ENCODE data around the gene KDELR1.
A peak's percentile ranks its signal among the peaks of the same experiment; 100 is the strongest.
"Not testable (repeated sequence)": the region's sequence is repeated elsewhere in the genome, so short reads cannot be mapped to it uniquely, and the experiment has no call there.

KDELR1 gene

GRCh38 chr19:48392006-48392344 lies 624 bp upstream of the KDELR1 start:
- peaks cover 11 to 17% of the 10 kb centered on the region in 2 donors for H3K36me3 ChIP-seq (ENCODE audit: control insufficient read depth in 2 of 2, insufficient read depth in 2 of 2, low read length in 2 of 2)
- not testable (repeated sequence) for H3K27ac ChIP-seq (ENCODE audit: low read depth in 2 of 2, low read length in 2 of 2); H3K9ac ChIP-seq (ENCODE audit: low read depth in 1 of 2, low read length in 2 of 2); H3K9me3 ChIP-seq (ENCODE audit: control insufficient read depth in 2 of 2, low read length in 2 of 2); H3K4me1 ChIP-seq (ENCODE audit: control insufficient read depth in 2 of 2, insufficient read depth in 2 of 2, low read length in 2 of 2); H3K4me3 ChIP-seq (ENCODE audit: low read length in 2 of 2)
- peaks cover 24 to 40% of the 10 kb centered on the region in 2 donors for H3K27me3 ChIP-seq (ENCODE audit: control insufficient read depth in 2 of 2, insufficient read depth in 2 of 2, low read length in 2 of 2)

- H3K9me3 ChIP-seq (ENCODE audit: control insufficient read depth in 2 of 2, low read length in 2 of 2): no peaks in the 10 kb centered on the region
- H3K4me1 ChIP-seq (ENCODE audit: control insufficient read depth in 2 of 2, insufficient read depth in 2 of 2, low read length in 2 of 2): peaks cover 3 to 7% of the 10 kb centered on the region in 2 donors
- H3K9ac ChIP-seq (ENCODE audit: low read depth in 1 of 2, low read length in 2 of 2): peak overlapping the region; percentile 91 to 99
- peaks cover 14 to 25% of the 10 kb centered on the region in 2 donors for H3K27me3 ChIP-seq (ENCODE audit: control insufficient read depth in 2 of 2, insufficient read depth in 2 of 2, low read length in 2 of 2)
- H3K36me3 ChIP-seq (ENCODE audit: control insufficient read depth in 2 of 2, insufficient read depth in 2 of 2, low read length in 2 of 2): peaks cover 16 to 26% of the 10 kb centered on the region in 2 donors
- H3K27ac ChIP-seq (ENCODE audit: low read depth in 2 of 2, low read length in 2 of 2): peak overlapping the region; percentile 90 to 92
- peak overlapping the region; percentile 93 to 96 for H3K4me3 ChIP-seq (ENCODE audit: low read length in 2 of 2)
Measured at GRCh38 chr19:48390188-48391099, 907 bp downstream of the KDELR1 start.

- H3K27me3 ChIP-seq (ENCODE audit: control insufficient read depth in 2 of 2, insufficient read depth in 2 of 2, low read length in 2 of 2): no peaks in the 10 kb centered on the region
- no peak overlapping the region for H3K27ac ChIP-seq (ENCODE audit: low read depth in 2 of 2, low read length in 2 of 2)
- no peak overlapping the region for H3K4me3 ChIP-seq (ENCODE audit: low read length in 2 of 2)
- H3K36me3 ChIP-seq (ENCODE audit: control insufficient read depth in 2 of 2, insufficient read depth in 2 of 2, low read length in 2 of 2): peaks cover 41 to 52% of the 10 kb centered on the region in 2 donors
- H3K9me3 ChIP-seq (ENCODE audit: control insufficient read depth in 2 of 2, low read length in 2 of 2): no peaks in the 10 kb centered on the region
- no peak overlapping the region for H3K9ac ChIP-seq (ENCODE audit: low read depth in 1 of 2, low read length in 2 of 2)
- peaks cover 0 to 3% of the 10 kb centered on the region in 2 donors for H3K4me1 ChIP-seq (ENCODE audit: control insufficient read depth in 2 of 2, insufficient read depth in 2 of 2, low read length in 2 of 2)
Measured at GRCh38 chr19:48386981-48387380, 4.4 kb downstream of the KDELR1 start.

DNA sequence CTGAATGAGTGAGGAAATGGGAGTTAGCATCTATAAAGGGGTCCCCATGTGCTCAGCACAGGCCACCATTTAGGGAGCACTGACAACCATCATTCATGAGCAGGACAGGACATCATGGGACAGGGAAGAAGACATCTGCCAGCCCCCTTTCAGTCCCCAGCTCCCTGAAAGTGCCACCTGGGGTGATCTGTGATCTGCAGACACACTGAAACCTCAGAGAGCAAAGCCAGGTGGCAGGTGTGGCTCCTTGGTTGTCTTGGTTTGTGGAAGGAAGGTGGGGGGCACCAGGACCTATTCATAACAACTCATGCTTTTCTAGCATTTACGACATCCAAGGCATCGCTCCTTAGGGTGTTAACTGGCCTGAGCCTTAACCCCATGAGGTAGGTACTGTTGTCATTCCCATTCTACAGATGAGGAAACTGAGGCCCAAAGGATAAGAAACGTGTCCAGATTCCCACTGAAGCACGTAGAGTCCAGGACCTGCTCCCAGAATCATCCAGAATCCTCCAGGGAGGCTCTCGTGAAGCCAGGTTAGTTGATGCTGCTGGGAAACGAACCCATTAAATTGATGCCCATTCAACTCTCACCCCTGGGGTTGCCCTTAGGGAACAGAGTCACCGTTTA lies 5.8 kb downstream of the KDELR1 start:
- no peak overlapping the region for H3K9ac ChIP-seq (ENCODE audit: low read depth in 1 of 2, low read length in 2 of 2)
- H3K9me3 ChIP-seq (ENCODE audit: control insufficient read depth in 2 of 2, low read length in 2 of 2): no peaks in the 10 kb centered on the region
- peak overlapping the region in 1 of 2 donors; percentile 1 for H3K27ac ChIP-seq (ENCODE audit: low read depth in 2 of 2, low read length in 2 of 2)
- no peak overlapping the region for H3K4me3 ChIP-seq (ENCODE audit: low read length in 2 of 2)
- peaks cover 41 to 58% of the 10 kb centered on the region in 2 donors for H3K36me3 ChIP-seq (ENCODE audit: control insufficient read depth in 2 of 2, insufficient read depth in 2 of 2, low read length in 2 of 2)
- H3K27me3 ChIP-seq (ENCODE audit: control insufficient read depth in 2 of 2, insufficient read depth in 2 of 2, low read length in 2 of 2): no peaks in the 10 kb centered on the region
- H3K4me1 ChIP-seq (ENCODE audit: control insufficient read depth in 2 of 2, insufficient read depth in 2 of 2, low read length in 2 of 2): peaks cover 0 to 3% of the 10 kb centered on the region in 2 donors

GRCh38 chr19:48382286-48382685 lies 9.1 kb downstream of the KDELR1 start:
- Histone ChIP-seq H3K9ac (ENCODE audit: low read depth in 1 of 2, low read length in 2 of 2) (no peak overlapping the region), H3K36me3 (ENCODE audit: control insufficient read depth in 2 of 2, insufficient read depth in 2 of 2, low read length in 2 of 2) (peaks cover 30 to 44% of the 10 kb centered on the region in 2 donors), H3K27ac (ENCODE audit: low read depth in 2 of 2, low read length in 2 of 2) (no peak overlapping the region), H3K4me1 (ENCODE audit: control insufficient read depth in 2 of 2, insufficient read depth in 2 of 2, low read length in 2 of 2) (peaks cover 0 to 7% of the 10 kb centered on the region in 2 donors), H3K4me3 (ENCODE audit: low read length in 2 of 2) (no peak overlapping the region), H3K27me3 (ENCODE audit: control insufficient read depth in 2 of 2, insufficient read depth in 2 of 2, low read length in 2 of 2) (no peaks in the 10 kb centered on the region), H3K9me3 (ENCODE audit: control insufficient read depth in 2 of 2, low read length in 2 of 2) (no peaks in the 10 kb centered on the region)

- peaks cover 0 to 7% of the 10 kb centered on the region in 2 donors for H3K4me1 ChIP-seq (ENCODE audit: control insufficient read depth in 2 of 2, insufficient read depth in 2 of 2, low read length in 2 of 2)
- H3K4me3 ChIP-seq (ENCODE audit: low read length in 2 of 2): no peak overlapping the region
- no peaks in the 10 kb centered on the region for H3K9me3 ChIP-seq (ENCODE audit: control insufficient read depth in 2 of 2, low read length in 2 of 2)
- H3K36me3 ChIP-seq (ENCODE audit: control insufficient read depth in 2 of 2, insufficient read depth in 2 of 2, low read length in 2 of 2): peaks cover 30 to 38% of the 10 kb centered on the region in 2 donors
- H3K9ac ChIP-seq (ENCODE audit: low read depth in 1 of 2, low read length in 2 of 2): no peak overlapping the region
- H3K27me3 ChIP-seq (ENCODE audit: control insufficient read depth in 2 of 2, insufficient read depth in 2 of 2, low read length in 2 of 2): no peaks in the 10 kb centered on the region
- no peak overlapping the region for H3K27ac ChIP-seq (ENCODE audit: low read depth in 2 of 2, low read length in 2 of 2)
Measured at GRCh38 chr19:48381178-48381950, 10.0 kb downstream of the KDELR1 start.

DNA sequence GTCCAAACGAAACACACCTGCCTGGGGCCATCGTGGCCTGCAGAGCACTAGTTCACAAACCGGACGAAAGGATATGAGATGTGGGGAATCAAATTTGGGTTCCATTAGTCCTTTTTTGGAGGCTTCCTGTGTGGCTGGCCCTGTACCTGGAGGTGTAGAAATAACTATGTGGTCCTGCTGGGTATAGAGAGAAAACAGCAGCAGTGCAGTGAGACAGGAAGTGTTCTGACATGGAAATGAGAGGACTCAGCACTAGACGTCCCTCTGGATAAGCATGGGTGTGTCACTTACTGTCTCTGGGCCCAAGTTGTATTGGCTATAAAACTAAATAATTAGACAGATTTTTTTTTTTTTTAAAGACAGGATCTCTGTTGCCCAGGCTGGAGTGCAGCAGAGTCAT lies 12.3 kb downstream of the KDELR1 start:
- Histone ChIP-seq H3K27me3 (ENCODE audit: control insufficient read depth in 2 of 2, insufficient read depth in 2 of 2, low read length in 2 of 2) (no peaks in the 10 kb centered on the region), H3K9me3 (ENCODE audit: control insufficient read depth in 2 of 2, low read length in 2 of 2) (no peaks in the 10 kb centered on the region), H3K9ac (ENCODE audit: low read depth in 1 of 2, low read length in 2 of 2) (peak overlapping the region in 1 of 2 donors; percentile 13), H3K27ac (ENCODE audit: low read depth in 2 of 2, low read length in 2 of 2) (peak overlapping the region; percentile 41 to 44), H3K36me3 (ENCODE audit: control insufficient read depth in 2 of 2, insufficient read depth in 2 of 2, low read length in 2 of 2) (peaks cover 14 to 20% of the 10 kb centered on the region in 2 donors), H3K4me1 (ENCODE audit: control insufficient read depth in 2 of 2, insufficient read depth in 2 of 2, low read length in 2 of 2) (peaks cover 0 to 7% of the 10 kb centered on the region in 2 donors), H3K4me3 (ENCODE audit: low read length in 2 of 2) (no peak overlapping the region)

DNA sequence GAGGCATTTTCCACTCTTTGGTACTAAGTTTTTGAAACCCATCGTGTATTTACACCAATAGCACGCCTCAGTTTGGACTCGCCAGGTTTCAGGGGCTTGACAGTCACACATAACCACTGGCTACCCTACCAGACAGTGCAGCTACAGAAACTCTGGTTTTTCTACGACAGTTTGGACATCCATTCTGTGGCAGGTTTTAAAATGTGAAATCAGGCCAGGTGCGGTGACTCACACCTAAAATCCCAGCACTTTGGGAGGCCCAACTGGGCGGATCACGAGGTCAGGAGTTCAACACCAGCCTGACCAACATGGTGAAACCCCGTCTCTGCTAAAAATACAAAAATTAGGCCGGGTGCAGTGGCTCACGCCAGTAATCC lies 13.2 kb downstream of the KDELR1 start:
- Histone ChIP-seq H3K27ac (ENCODE audit: low read depth in 2 of 2, low read length in 2 of 2) (no peak overlapping the region), H3K27me3 (ENCODE audit: control insufficient read depth in 2 of 2, insufficient read depth in 2 of 2, low read length in 2 of 2) (no peaks in the 10 kb centered on the region), H3K9ac (ENCODE audit: low read depth in 1 of 2, low read length in 2 of 2) (no peak overlapping the region), H3K9me3 (ENCODE audit: control insufficient read depth in 2 of 2, low read length in 2 of 2) (no peaks in the 10 kb centered on the region), H3K4me1 (ENCODE audit: control insufficient read depth in 2 of 2, insufficient read depth in 2 of 2, low read length in 2 of 2) (peaks cover 0 to 7% of the 10 kb centered on the region in 2 donors), H3K36me3 (ENCODE audit: control insufficient read depth in 2 of 2, insufficient read depth in 2 of 2, low read length in 2 of 2) (peaks cover 7 to 13% of the 10 kb centered on the region in 2 donors), H3K4me3 (ENCODE audit: low read length in 2 of 2) (no peak overlapping the region)

DNA sequence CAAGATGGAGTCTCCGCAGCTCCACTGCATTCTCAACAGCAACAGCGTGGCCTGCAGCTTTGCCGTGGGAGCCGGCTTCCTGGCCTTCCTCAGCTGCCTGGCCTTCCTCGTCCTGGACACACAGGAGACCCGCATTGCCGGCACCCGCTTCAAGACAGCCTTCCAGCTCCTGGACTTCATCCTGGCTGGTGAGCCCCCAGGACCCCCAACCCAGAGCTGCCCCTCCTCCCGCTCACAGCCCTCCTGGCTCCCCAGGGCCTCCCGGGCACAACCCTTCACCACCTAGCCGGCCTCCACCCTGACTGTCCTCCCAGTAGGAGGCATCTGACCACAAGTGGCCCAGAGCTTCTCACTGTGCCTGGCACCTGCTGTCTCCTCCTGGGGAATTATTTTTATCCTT lies 17.8 kb downstream of the KDELR1 start:
- no peak overlapping the region for H3K9ac ChIP-seq (ENCODE audit: low read depth in 1 of 2, low read length in 2 of 2)
- no peaks in the 10 kb centered on the region for H3K9me3 ChIP-seq (ENCODE audit: control insufficient read depth in 2 of 2, low read length in 2 of 2)
- no peaks in the 10 kb centered on the region for H3K36me3 ChIP-seq (ENCODE audit: control insufficient read depth in 2 of 2, insufficient read depth in 2 of 2, low read length in 2 of 2)
- H3K4me1 ChIP-seq (ENCODE audit: control insufficient read depth in 2 of 2, insufficient read depth in 2 of 2, low read length in 2 of 2): peaks cover 10 to 15% of the 10 kb centered on the region in 2 donors
- H3K27ac ChIP-seq (ENCODE audit: low read depth in 2 of 2, low read length in 2 of 2): no peak overlapping the region
- H3K27me3 ChIP-seq (ENCODE audit: control insufficient read depth in 2 of 2, insufficient read depth in 2 of 2, low read length in 2 of 2): no peaks in the 10 kb centered on the region
- H3K4me3 ChIP-seq (ENCODE audit: low read length in 2 of 2): no peak overlapping the region

DNA sequence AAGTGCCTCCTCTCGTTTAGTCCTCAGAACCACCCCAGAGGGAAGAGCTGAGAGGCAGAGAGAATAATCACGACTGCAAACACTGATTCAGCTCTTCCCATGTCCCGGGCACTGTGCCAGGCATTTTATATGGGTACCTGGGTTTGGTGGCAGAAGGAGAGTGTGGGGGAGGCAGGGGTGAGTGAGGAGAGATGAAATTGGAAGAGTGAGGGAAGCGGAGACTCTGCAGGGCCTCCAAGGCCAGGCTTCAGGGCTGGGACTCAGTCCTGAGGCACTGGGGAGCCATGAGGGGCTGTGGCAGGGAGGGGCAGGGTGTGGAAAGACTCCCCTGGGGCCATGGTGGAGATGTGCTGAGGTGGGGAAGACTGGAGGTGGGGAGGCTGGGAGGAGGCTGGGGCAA lies 18.4 kb downstream of the KDELR1 start:
- H3K27ac ChIP-seq (ENCODE audit: low read depth in 2 of 2, low read length in 2 of 2): no peak overlapping the region
- H3K27me3 ChIP-seq (ENCODE audit: control insufficient read depth in 2 of 2, insufficient read depth in 2 of 2, low read length in 2 of 2): no peaks in the 10 kb centered on the region
- H3K9me3 ChIP-seq (ENCODE audit: control insufficient read depth in 2 of 2, low read length in 2 of 2): no peaks in the 10 kb centered on the region
- H3K4me1 ChIP-seq (ENCODE audit: control insufficient read depth in 2 of 2, insufficient read depth in 2 of 2, low read length in 2 of 2): peaks cover 16 to 19% of the 10 kb centered on the region in 2 donors
- no peaks in the 10 kb centered on the region for H3K36me3 ChIP-seq (ENCODE audit: control insufficient read depth in 2 of 2, insufficient read depth in 2 of 2, low read length in 2 of 2)
- no peak overlapping the region for H3K4me3 ChIP-seq (ENCODE audit: low read length in 2 of 2)
- no peak overlapping the region for H3K9ac ChIP-seq (ENCODE audit: low read depth in 1 of 2, low read length in 2 of 2)
